GM19467 (cell line): ENCODE measurements around the gene FRMPD2.
"Not testable (repeated sequence)": the region's sequence is repeated elsewhere in the genome, so short reads cannot be mapped to it uniquely, and the experiment has no call there.

Source experiments
- ATAC-seq: cut with Tn5 transposase; IDR thresholded peaks from one replicate; pipeline ENCODE4 v1.9.1; 2021; ENCODE audit warnings: mild to moderate bottlenecking, moderate library complexity; ENCODE audit not compliant: unreplicated experiment

FRMPD2 gene

GRCh38 chr10:48288661-48289060 is 14.2 kb upstream of the FRMPD2 start:
- no peak for ATAC-seq

- ATAC-seq: no peak
Measured at GRCh38 chr10:48287417-48288391, 13.2 kb upstream of the FRMPD2 start.

GRCh38 chr10:48286356-48286755 is 11.9 kb upstream of the FRMPD2 start:
- no peak for ATAC-seq

- no peak for ATAC-seq
Measured at GRCh38 chr10:48285710-48286109, 11.2 kb upstream of the FRMPD2 start.

- no peak for ATAC-seq
Measured at GRCh38 chr10:48284811-48285210, 10.3 kb upstream of the FRMPD2 start.

GRCh38 chr10:48284002-48284546 is 9.6 kb upstream of the FRMPD2 start:
- ATAC-seq: no peak

- peak; percentile 70 for ATAC-seq
Measured at GRCh38 chr10:48282829-48283228, 8.3 kb upstream of the FRMPD2 start.

GRCh38 chr10:48281697-48282096 is 7.2 kb upstream of the FRMPD2 start:
- ATAC-seq: not testable (repeated sequence)

GRCh38 chr10:48279081-48279751 is 4.7 kb upstream of the FRMPD2 start:
- peak; percentile 70 for ATAC-seq

- ATAC-seq: no peak
Measured at GRCh38 chr10:48277093-48277492, 2.6 kb upstream of the FRMPD2 start.

GRCh38 chr10:48273741-48274140 is 755 bp downstream of the FRMPD2 start:
- ATAC-seq: no peak

GRCh38 chr10:48272682-48273081 is 1.8 kb downstream of the FRMPD2 start:
- no peak for ATAC-seq

GRCh38 chr10:48271047-48271730 is 3.3 kb downstream of the FRMPD2 start:
- ATAC-seq: no peak

GRCh38 chr10:48266528-48266927 is 8.0 kb downstream of the FRMPD2 start:
- no peak for ATAC-seq

GRCh38 chr10:48258105-48258504 is 16.4 kb downstream of the FRMPD2 start:
- no peak for ATAC-seq

- ATAC-seq: no peak
Measured at GRCh38 chr10:48257407-48257961, 17.0 kb downstream of the FRMPD2 start.

- ATAC-seq: no peak
Measured at GRCh38 chr10:48255722-48256121, 18.8 kb downstream of the FRMPD2 start.

GRCh38 chr10:48254750-48255512 is 19.6 kb downstream of the FRMPD2 start:
- ATAC-seq: no peak

GRCh38 chr10:48253970-48254657 is 20.4 kb downstream of the FRMPD2 start:
- no peak for ATAC-seq

- ATAC-seq: no peak
Measured at GRCh38 chr10:48252354-48252650, 22.2 kb downstream of the FRMPD2 start.
